GM15510 (cell line): ENCODE measurements around the gene EYS.

Source experiments
- POLR2A ChIP-seq: IDR thresholded peaks from 3 replicates; pipeline ENCODE4 v1.6.1; 2011; ENCODE audit warnings: borderline replicate concordance; ENCODE audit not compliant: insufficient read length; ENCODE audit errors: extremely low read depth

Gene EYS

DNA sequence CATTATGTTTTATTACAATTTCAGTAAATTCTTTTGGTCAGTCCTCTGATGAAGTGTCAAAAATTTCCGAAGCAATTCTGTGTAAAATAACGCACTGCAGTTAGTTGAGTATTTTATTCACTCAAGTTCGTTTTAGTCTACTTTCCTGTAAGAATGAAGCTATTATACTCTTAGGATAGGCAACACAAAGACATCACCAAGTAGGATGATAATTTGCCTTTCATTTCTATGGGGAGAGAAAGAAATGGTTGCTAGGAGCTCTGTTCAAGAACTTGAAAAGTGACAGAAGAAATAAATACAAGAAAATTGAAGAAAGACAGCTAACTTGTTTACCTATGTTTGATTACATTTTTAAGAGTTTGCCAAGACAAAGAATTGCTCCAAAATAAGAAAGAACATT is 290.4 kb downstream of the EYS start:
- TF ChIP-seq POLR2A = no peak

DNA sequence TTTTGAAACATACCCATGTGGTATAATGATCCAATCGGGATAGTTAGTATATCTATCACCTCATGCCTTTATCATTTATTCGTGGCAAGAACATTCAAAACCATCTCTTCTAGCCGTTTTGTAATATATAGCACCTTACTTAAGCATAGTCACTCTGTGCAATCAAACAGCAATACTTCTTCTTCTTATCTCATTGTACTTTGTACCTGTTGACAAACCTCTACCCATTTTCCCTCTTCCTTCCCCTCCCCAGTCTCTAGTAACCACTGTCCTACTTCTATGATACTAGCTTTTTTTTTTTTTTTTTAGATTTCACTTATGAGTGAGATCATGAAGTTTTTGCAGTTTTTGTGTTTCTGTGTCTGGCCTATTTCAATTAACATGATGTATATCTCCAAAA is 296.7 kb downstream of the EYS start:
- no peak for TF ChIP-seq POLR2A

GRCh38 chr6:65402564-65402963 is 304.5 kb downstream of the EYS start:
- TF ChIP-seq POLR2A = no peak

DNA sequence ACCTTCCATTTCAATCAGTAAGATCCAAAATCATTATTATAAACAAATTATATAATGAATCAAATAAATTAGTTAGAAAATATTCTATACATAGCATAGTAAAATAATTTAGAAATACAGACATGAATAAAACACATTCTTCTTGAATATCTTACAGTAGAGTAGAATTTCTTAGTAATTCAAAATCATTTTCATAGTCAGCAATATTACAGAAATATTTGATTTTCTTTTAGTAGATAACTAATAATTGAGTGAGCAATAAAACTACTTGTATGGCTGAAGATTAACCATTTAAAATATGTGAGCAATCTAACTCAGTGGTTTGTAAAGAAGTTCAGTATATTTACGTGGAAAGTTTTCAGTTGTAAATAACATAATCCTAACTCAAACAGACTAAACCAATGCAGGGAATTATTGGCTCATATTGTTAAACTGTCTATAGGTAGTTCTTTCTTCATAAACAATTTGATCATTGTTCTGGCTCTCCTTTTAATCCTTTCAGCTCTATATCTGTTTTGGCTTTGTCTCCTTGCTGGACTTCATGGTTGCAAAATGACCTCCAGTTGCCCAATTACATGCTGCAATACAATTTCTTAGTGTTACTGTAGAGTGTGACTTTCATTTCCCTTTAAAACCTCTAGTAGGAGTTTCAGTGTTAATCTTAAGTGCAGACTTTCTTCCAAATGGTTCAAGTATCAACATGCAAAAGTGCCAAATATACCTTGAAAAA is 307.5 kb downstream of the EYS start:
- no peak for TF ChIP-seq POLR2A

- no peak for TF ChIP-seq POLR2A
Measured at GRCh38 chr6:65398851-65399250, 308.2 kb downstream of the EYS start.

DNA sequence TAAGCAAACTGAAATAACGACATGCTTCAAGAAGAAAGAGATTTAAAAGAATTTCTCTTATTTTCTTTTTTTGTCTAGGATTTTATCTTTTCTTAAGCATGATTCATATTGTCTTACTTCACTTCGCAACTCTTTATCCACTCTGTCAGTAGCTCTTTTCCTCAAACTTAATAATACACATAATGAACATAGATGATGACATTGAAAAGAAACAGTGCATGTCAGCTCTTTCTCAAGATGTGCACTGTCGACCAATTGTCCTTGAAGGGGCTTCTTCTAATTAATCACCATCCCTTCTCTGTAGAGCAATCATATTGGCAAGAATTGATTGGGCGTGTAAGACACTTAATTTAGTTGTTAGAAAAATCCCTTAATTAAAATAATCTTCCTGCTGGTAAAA is 356.5 kb downstream of the EYS start:
- no peak for TF ChIP-seq POLR2A

DNA sequence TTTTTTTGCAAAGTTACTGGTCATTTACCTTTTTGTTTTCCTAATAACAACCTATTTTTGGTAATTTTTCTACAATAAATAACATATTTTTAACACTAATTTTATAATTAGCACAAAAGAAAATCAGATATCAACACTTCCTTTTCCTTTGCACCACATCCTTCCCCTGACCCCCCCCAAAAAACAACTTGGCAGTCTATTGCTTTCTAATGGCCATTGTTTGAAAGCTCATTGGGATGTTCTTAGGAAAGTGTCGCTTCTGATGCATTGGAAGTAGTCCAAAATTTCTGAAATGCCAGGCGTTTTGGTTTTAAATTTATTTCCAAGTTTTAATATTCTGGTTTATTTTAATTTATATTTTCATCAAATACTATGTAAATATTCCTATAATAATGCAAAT is 407.8 kb downstream of the EYS start:
- TF ChIP-seq POLR2A = no peak

GRCh38 chr6:65295812-65296211 is 411.2 kb downstream of the EYS start:
- TF ChIP-seq POLR2A = no peak

GRCh38 chr6:65289491-65289890 is 417.5 kb downstream of the EYS start:
- no peak for TF ChIP-seq POLR2A

- TF ChIP-seq POLR2A = no peak
Measured at GRCh38 chr6:65285275-65285674, 421.8 kb downstream of the EYS start.

- no peak for TF ChIP-seq POLR2A
Measured at GRCh38 chr6:65280060-65280459, 427.0 kb downstream of the EYS start.

- no peak for TF ChIP-seq POLR2A
Measured at GRCh38 chr6:65262241-65262640, 444.8 kb downstream of the EYS start.

GRCh38 chr6:65259982-65260381 is 447.0 kb downstream of the EYS start:
- no peak for TF ChIP-seq POLR2A

DNA sequence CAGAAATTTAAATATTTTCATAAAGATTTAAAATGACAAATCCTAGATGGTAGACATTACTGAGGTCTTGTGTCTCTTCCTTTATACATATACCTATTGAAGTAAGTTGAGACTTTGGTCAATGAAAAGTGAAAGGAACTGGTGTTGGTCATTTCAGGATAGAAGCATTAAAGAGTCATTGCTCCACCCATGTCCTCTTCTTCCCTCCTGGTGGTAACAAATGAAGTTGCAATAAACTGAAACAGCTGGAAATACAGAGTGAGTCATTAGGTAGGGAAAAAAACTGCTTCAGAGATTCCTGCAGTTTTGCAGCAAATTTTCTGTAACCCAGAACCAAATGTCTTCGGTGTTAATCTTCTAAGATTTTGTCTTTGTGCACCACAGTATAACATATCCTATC is 448.0 kb downstream of the EYS start:
- no peak for TF ChIP-seq POLR2A

- no peak for TF ChIP-seq POLR2A
Measured at GRCh38 chr6:65253041-65253440, 454.0 kb downstream of the EYS start.

GRCh38 chr6:65248101-65248610 is 458.9 kb downstream of the EYS start:
- TF ChIP-seq POLR2A = no peak
